DND-41 (cell line): ENCODE results near the gene SYT1.
"Not testable (repeated sequence)": the region's sequence is repeated elsewhere in the genome, so short reads cannot be mapped to it uniquely, and the experiment has no call there.

ENCODE experiments used
- ATAC-seq: fragments of 200-7000 bp; cut with Tn5 transposase; 3 replicates; pipeline ENCODE4 v1.9.1; 2021; ENCODE audit warnings: low read depth; ENCODE audit not compliant: insufficient read depth
- DNase-seq: peaks from one replicate; pipeline ENCODE4 v3.0.0-alpha.2; 2020
- H2AFZ ChIP-seq: 2 replicates; pipeline ENCODE4 v1.6.0; 2012; ENCODE audit warnings: low read depth, low read length
- H3K27ac ChIP-seq: 2 replicates; pipeline ENCODE4 v1.5.1; 2012; ENCODE audit warnings: low read length, inconsistent platforms
- H3K27me3 ChIP-seq: fragments of 200-600 bp; sonication (generic); 2 replicates; pipeline ENCODE4 v1.6.0; 2012; ENCODE audit warnings: low read length, mild to moderate bottlenecking, inconsistent platforms; ENCODE audit not compliant: insufficient read depth, poor library complexity
- H3K36me3 ChIP-seq: 2 replicates; pipeline ENCODE4 v1.5.1; 2012; ENCODE audit warnings: low read length, inconsistent platforms; ENCODE audit not compliant: insufficient read depth
- H3K4me1 ChIP-seq: 2 replicates; pipeline ENCODE4 v1.5.1; 2012; ENCODE audit warnings: mild to moderate bottlenecking, low read length; ENCODE audit not compliant: insufficient read depth
- H3K4me2 ChIP-seq: 2 replicates; pipeline ENCODE4 v1.6.0; 2012; ENCODE audit warnings: mild to moderate bottlenecking, moderate library complexity, low read length, inconsistent platforms; ENCODE audit not compliant: insufficient read depth
- H3K4me3 ChIP-seq, 2 experiments: fragments of 200-600 bp in 1 of 2; shearing (Covaris generic) in 1 of 2; 2 replicates each; pipeline ENCODE4 v1.5.1; 2012 to 2016; ENCODE audit warnings: inconsistent platforms in 2 of 2, low read length in 2 of 2, mild to moderate bottlenecking in 2 of 2, low read depth in 1 of 2, moderate library complexity in 1 of 2
- H3K79me2 ChIP-seq: 2 replicates; pipeline ENCODE4 v1.6.0; 2012; ENCODE audit warnings: low read length, inconsistent platforms; ENCODE audit not compliant: insufficient read depth
- H3K9ac ChIP-seq: 2 replicates; pipeline ENCODE4 v1.6.0; 2012; ENCODE audit warnings: low read depth, mild to moderate bottlenecking, inconsistent platforms, low read length, moderate library complexity
- H3K9me3 ChIP-seq: 2 replicates; pipeline ENCODE4 v1.5.1; 2012; ENCODE audit warnings: low read length, moderate library complexity, mild to moderate bottlenecking, inconsistent platforms; ENCODE audit not compliant: insufficient read depth, severe bottlenecking
- H4K20me1 ChIP-seq: 2 replicates; pipeline ENCODE4 v1.6.0; 2012; ENCODE audit warnings: low read length; ENCODE audit not compliant: insufficient read depth
- EZH2 ChIP-seq: IDR thresholded peaks from 3 replicates; pipeline ENCODE4 v1.6.1; 2012; ENCODE audit warnings: borderline replicate concordance, low read depth, mild to moderate bottlenecking, moderate library complexity, low read length, inconsistent platforms; ENCODE audit not compliant: severe bottlenecking
- TF ChIP-seq, protein P1 (sequence below): IDR thresholded peaks from 2 replicates; pipeline ENCODE4 v1.5.1; 2012; ENCODE audit warnings: borderline replicate concordance, low read length, moderate library complexity, mild to moderate bottlenecking; ENCODE audit not compliant: poor library complexity, severe bottlenecking; ENCODE audit errors: extremely low read depth

The SYT1 gene

DNA sequence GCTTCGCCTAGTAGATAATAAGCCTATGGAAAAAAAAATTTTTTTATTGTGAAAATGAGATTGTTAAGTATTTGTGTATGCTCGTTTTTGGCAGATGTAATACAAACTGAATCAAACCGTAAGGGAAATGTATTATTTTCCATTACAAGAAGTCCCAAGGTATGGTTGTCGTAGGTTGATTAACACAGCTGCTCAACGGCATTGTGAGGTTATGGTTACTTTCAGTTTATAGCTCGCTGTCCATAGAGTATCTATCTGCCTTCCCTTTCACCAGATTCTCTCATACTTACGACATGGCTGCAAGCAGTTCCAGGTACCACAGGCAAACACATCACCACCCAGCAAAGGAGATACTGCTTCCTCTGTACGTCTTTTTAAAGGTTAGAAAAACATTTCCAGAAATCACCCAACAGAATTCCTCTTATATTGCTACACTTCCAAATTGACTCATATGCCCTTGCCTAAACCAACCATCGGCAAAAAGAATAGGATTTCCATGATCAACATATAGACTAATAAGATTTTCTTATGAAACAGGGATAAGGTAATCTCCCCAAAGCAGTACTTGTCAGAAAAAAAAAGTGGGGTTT, 338.6 kb downstream of the SYT1 start:
- ATAC-seq (no peak), DNase-seq (no peak)
- TF ChIP-seq EZH2 = no peak
- TF ChIP-seq, protein P1, sequence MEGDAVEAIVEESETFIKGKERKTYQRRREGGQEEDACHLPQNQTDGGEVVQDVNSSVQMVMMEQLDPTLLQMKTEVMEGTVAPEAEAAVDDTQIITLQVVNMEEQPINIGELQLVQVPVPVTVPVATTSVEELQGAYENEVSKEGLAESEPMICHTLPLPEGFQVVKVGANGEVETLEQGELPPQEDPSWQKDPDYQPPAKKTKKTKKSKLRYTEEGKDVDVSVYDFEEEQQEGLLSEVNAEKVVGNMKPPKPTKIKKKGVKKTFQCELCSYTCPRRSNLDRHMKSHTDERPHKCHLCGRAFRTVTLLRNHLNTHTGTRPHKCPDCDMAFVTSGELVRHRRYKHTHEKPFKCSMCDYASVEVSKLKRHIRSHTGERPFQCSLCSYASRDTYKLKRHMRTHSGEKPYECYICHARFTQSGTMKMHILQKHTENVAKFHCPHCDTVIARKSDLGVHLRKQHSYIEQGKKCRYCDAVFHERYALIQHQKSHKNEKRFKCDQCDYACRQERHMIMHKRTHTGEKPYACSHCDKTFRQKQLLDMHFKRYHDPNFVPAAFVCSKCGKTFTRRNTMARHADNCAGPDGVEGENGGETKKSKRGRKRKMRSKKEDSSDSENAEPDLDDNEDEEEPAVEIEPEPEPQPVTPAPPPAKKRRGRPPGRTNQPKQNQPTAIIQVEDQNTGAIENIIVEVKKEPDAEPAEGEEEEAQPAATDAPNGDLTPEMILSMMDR = no peak

DNA sequence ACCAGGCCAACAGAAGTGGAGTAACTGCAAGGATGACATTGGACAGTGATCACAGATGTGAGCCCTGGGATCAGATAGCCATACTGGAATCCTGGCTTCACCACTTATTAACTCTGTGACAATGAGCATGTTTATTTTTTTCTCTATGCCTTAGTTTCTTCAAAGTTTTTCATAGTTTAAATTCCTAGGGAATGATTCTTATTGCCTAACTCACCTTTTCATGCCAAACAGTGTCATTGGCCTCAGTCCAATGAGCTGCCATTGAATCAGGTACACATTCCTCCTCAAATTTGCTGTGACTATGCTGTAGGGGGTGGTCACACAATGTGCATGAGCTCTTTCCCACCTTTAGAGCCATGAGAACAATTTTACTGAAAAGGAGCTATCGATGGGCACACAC, 342.3 kb downstream of the SYT1 start:
- Histone ChIP-seq H4K20me1 (no peaks in the 10 kb centered on the region), H3K4me1 (no peaks in the 10 kb centered on the region), H3K4me3 (no peak overlapping the region), H3K4me2 (no peak overlapping the region), H3K79me2 (no peaks in the 10 kb centered on the region), H3K27me3 (no peaks in the 10 kb centered on the region), H3K27ac (no peak overlapping the region), H3K36me3 (no peaks in the 10 kb centered on the region), H3K9me3 (no peaks in the 10 kb centered on the region), H2AFZ (no peak overlapping the region), H3K9ac (no peak overlapping the region)
- TF ChIP-seq EZH2 = no peak
- TF ChIP-seq, protein P1 = no peak
- ATAC-seq (no peak), DNase-seq (no peak)

More for the DNA sequence above, 338.6 kb downstream of the SYT1 start:
- Histone ChIP-seq H3K9ac (no peak overlapping the region), H3K4me2 (no peak overlapping the region), H3K27me3 (no peaks in the 10 kb centered on the region), H3K79me2 (no peaks in the 10 kb centered on the region), H3K4me3 (no peak overlapping the region), H2AFZ (no peak overlapping the region), H3K27ac (no peak overlapping the region), H3K36me3 (no peaks in the 10 kb centered on the region), H4K20me1 (no peaks in the 10 kb centered on the region), H3K9me3 (no peaks in the 10 kb centered on the region), H3K4me1 (no peaks in the 10 kb centered on the region)

DNA sequence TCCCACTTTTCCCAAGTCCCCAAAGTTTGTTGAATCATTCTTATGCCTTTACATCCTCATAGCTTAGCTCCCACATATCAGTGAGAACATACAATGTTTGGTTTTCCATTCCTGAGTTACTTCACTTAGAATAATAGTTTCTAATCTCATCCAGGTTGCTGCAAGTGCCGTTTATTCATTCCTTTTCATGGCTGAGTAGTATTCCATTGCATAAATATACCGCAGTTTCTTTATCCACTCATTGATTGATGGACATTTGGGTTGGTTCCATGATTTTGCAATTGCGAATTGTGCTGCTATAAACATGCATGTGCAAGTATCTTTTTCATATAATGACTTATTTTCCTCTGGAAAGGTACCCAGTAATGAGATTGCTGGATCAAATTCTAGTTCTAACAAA, 345.8 kb downstream of the SYT1 start:
- ATAC-seq, DNase-seq, H4K20me1 ChIP-seq: not testable (repeated sequence)

DNA sequence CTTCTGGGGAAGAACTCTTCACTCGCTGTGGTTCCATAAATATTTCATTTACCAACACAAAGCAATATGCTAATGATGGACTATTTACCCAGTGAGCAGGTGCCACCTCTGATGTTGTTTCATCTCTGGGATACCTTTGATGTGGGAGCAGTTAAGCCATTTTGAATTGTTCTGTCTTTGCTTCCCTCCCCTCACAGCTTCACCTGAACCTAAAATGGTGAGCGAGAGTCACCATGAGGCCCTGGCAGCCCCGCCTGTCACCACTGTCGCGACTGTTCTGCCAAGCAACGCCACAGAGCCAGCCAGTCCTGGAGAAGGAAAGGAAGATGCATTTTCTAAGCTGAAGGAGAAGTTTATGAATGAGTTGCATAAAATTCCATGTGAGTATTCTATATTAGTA, 352.7 kb downstream of the SYT1 start:
- Histone ChIP-seq H3K9ac (no peak overlapping the region), H3K9me3 (peaks cover 12% of the 10 kb centered on the region), H2AFZ (no peak overlapping the region), H3K27me3 (no peaks in the 10 kb centered on the region), H3K27ac (no peak overlapping the region), H3K36me3 (no peaks in the 10 kb centered on the region), H3K4me1 (no peaks in the 10 kb centered on the region), H4K20me1 (no peaks in the 10 kb centered on the region), H3K4me2 (no peak overlapping the region), H3K79me2 (no peaks in the 10 kb centered on the region), H3K4me3 (no peak overlapping the region)
- ATAC-seq (peak; percentile 50; the same call in 2 of the 3 replicates), DNase-seq (peak; percentile 12)
- TF ChIP-seq, protein P1 = no peak
- TF ChIP-seq EZH2 = no peak

More for the DNA sequence above, 345.8 kb downstream of the SYT1 start:
- H3K9ac ChIP-seq, H3K27me3 ChIP-seq, H3K27ac ChIP-seq, H3K4me3 ChIP-seq, H3K79me2 ChIP-seq, H3K4me1 ChIP-seq, H2AFZ ChIP-seq, H3K9me3 ChIP-seq, H3K36me3 ChIP-seq, H3K4me2 ChIP-seq: not testable (repeated sequence)
